Endodermal cell (in vitro differentiated cells): Measurements from ENCODE around the gene RAB3B. TPM values are rescaled to one million over a fixed set of nuclear protein-coding genes. Genes with fewer than 3 reads are reported as not detected.

Experiments used
- DNase-seq: peaks from one replicate; pipeline ENCODE4 v3.0.0-alpha.2; 2017
- H3K27ac ChIP-seq: 2 replicates; pipeline ENCODE4 v1.5.1; 2013; ENCODE audit warnings: mild to moderate bottlenecking, low read depth, low read length, moderate library complexity
- H3K27me3 ChIP-seq: 2 replicates; pipeline ENCODE4 v1.6.1; 2013; ENCODE audit warnings: mild to moderate bottlenecking, low read length, moderate library complexity; ENCODE audit not compliant: insufficient read depth, control insufficient read depth, poor library complexity, severe bottlenecking
- H3K36me3 ChIP-seq: 2 replicates; pipeline ENCODE4 v1.7.0; 2013; ENCODE audit warnings: mild to moderate bottlenecking, low read length, moderate library complexity; ENCODE audit not compliant: control insufficient read depth, insufficient read depth
- H3K4me1 ChIP-seq: one replicate; pipeline ENCODE4 v1.7.0; 2013; ENCODE audit warnings: low read length; ENCODE audit not compliant: control insufficient read depth, insufficient read depth
- H3K4me3 ChIP-seq: 2 replicates; pipeline ENCODE4 v1.5.1; 2013; ENCODE audit warnings: mild to moderate bottlenecking, low read length, moderate library complexity
- H3K9ac ChIP-seq: 2 replicates; pipeline ENCODE4 v1.6.1; 2013; ENCODE audit warnings: mild to moderate bottlenecking, low read length, moderate library complexity; ENCODE audit not compliant: poor library complexity, severe bottlenecking; ENCODE audit errors: extremely low read depth
- H3K9me3 ChIP-seq: 2 replicates; pipeline ENCODE4 v1.6.1; 2013; ENCODE audit warnings: mild to moderate bottlenecking, low read length, moderate library complexity; ENCODE audit not compliant: control insufficient read depth
- H3K27ac Mint-ChIP-seq: 2 replicates; pipeline ENCODE4 v1.8.0; 2020; ENCODE audit warnings: mixed read lengths
- H3K27me3 Mint-ChIP-seq: 2 replicates; pipeline ENCODE4 v1.8.0; 2021; ENCODE audit warnings: mild to moderate bottlenecking, mixed read lengths; ENCODE audit not compliant: insufficient read depth
- H3K36me3 Mint-ChIP-seq: 2 replicates; pipeline ENCODE4 v1.8.0; 2020; ENCODE audit warnings: low read depth, mixed read lengths
- H3K4me1 Mint-ChIP-seq: 2 replicates; pipeline ENCODE4 v1.8.0; 2020; ENCODE audit warnings: mixed read lengths
- H3K4me3 Mint-ChIP-seq: 2 replicates; pipeline ENCODE4 v1.8.0; 2020; ENCODE audit warnings: mild to moderate bottlenecking, moderate library complexity, mixed read lengths
- H3K9me3 Mint-ChIP-seq: 2 replicates; pipeline ENCODE4 v1.8.0; 2020; ENCODE audit warnings: mild to moderate bottlenecking, mixed read lengths
- CTCF ChIP-seq: fragments of 200-600 bp; sonication (generic); conservative IDR thresholded peaks from 2 replicates; pipeline ENCODE4 v1.5.0; 2021; ENCODE audit warnings: antibody characterized with exemption, mild to moderate bottlenecking
- WGBS, 2 experiments: methylation state at CpG; one replicate each; pipeline versions ENCODE4 v1.1.5 to v1.1.7; 2013; ENCODE audit warnings: missing lambda C conversion rate in 2 of 2, mixed read lengths in 1 of 2; ENCODE audit not compliant: insufficient coverage in 1 of 2, insufficient read length in 1 of 2; 5-methylcytosine and 5-hydroxymethylcytosine counted together
- total RNA-seq, 2 donors: library from RNA; stranded (reverse); fragmentation: NEBNext Ultra II Directional in 1 of 2; extraction: Animal tissue kit (Norgen Biotek cat#: 25700) in 1 of 2; gene quantifications; 2 replicates in 1 of 2; 3 replicates in 1 of 2; pipeline ENCODE4 v1.2.1, GENCODE V29; 2021

RAB3B gene
- total RNA-seq, 2 donors from 2014 or later = 58.1 to 66.0 TPM

- Histone ChIP-seq H3K4me3 (no peak overlapping the region), H3K27me3 (no peaks in the 10 kb centered on the region), H3K4me1 (peaks cover 2% of the 10 kb centered on the region), H3K9ac (no peak overlapping the region), H3K27ac (no peak overlapping the region), H3K36me3 (peaks cover 54% of the 10 kb centered on the region), H3K9me3 (peaks cover 25% of the 10 kb centered on the region)
- Mint-ChIP-seq H3K9me3 (peaks cover 11% of the 10 kb centered on the region), H3K36me3 (peaks cover 71% of the 10 kb centered on the region), H3K4me1 (peaks cover 45% of the 10 kb centered on the region), H3K27me3 (no peaks in the 10 kb centered on the region), H3K27ac (no peak overlapping the region), H3K4me3 (no peak overlapping the region)
- no peak for DNase-seq
- no peak for TF ChIP-seq CTCF
- WGBS, 2 experiments = 91 to 92% methylated on average over 1 of the region's 1 CpG
These were observed 37.4 kb downstream of the RAB3B start for GRCh38 chr1:51953079-51953478.

GRCh38 chr1:51952638-51953037, 37.9 kb downstream of the RAB3B start:
- Histone ChIP-seq H3K36me3 (peaks cover 56% of the 10 kb centered on the region), H3K27me3 (no peaks in the 10 kb centered on the region), H3K9me3 (peaks cover 25% of the 10 kb centered on the region), H3K4me1 (no peaks in the 10 kb centered on the region), H3K4me3 (no peak overlapping the region), H3K9ac (no peak overlapping the region), H3K27ac (no peak overlapping the region)
- Mint-ChIP-seq H3K27ac (no peak overlapping the region), H3K4me3 (no peak overlapping the region), H3K4me1 (peaks cover 42% of the 10 kb centered on the region), H3K27me3 (no peaks in the 10 kb centered on the region), H3K9me3 (peaks cover 11% of the 10 kb centered on the region), H3K36me3 (peaks cover 74% of the 10 kb centered on the region)
- no peak for DNase-seq
- no peak for TF ChIP-seq CTCF
- 60 to 93% methylated on average over 1 of the region's 1 CpG for WGBS, 2 experiments

GRCh38 chr1:51950701-51951100, 39.8 kb downstream of the RAB3B start:
- Mint-ChIP-seq H3K4me3 (no peak overlapping the region), H3K36me3 (peaks cover 81% of the 10 kb centered on the region), H3K27me3 (no peaks in the 10 kb centered on the region), H3K4me1 (peaks cover 26% of the 10 kb centered on the region), H3K27ac (no peak overlapping the region), H3K9me3 (peaks cover 11% of the 10 kb centered on the region)
- 95 to 100% methylated on average over 2 to 4 of the region's 4 CpGs for WGBS, 2 experiments
- Histone ChIP-seq H3K9me3 (peaks cover 25% of the 10 kb centered on the region), H3K4me3 (peak overlapping the region; percentile 25), H3K36me3 (peaks cover 64% of the 10 kb centered on the region), H3K27me3 (no peaks in the 10 kb centered on the region), H3K9ac (no peak overlapping the region), H3K27ac (no peak overlapping the region), H3K4me1 (no peaks in the 10 kb centered on the region)
- no peak for DNase-seq
- TF ChIP-seq CTCF = no peak
